ENCODE measurements around the gene SEMA4D. TPM values are rescaled to one million over a fixed set of nuclear protein-coding genes. Genes with fewer than 3 reads are reported as not detected.
A peak's percentile ranks its signal among the peaks of the same experiment; 100 is the strongest.

Gene SEMA4D
- total RNA-seq, 4 donors from 2014 or later: 37.3 to 50.1 (median 42.6) TPM

DNA sequence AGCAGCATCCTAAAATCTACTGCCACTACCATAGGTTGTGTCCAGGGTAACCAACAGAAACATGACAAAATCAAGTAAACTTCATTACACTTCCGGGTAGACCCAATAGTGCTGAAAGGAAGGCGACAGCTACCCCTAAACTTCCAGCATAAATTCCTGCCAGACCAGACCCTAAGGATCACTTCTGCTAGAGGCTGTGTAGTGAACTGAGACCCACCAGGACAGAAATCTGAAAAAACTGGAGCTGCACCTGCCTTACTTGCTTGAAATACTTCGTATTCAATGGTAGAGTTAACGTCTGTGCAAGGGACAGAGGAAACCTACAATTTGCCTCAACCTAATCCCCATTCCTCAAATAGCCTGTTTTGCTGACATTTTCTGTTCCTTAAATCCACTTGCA, 180.6 kb downstream of the SEMA4D start:
- TF ChIP-seq EP300 (IDR thresholded peaks at IDR 0.05) (no peak), POLR2AphosphoS5 (IDR thresholded peaks at IDR 0.05) (no peak), POLR2A (IDR thresholded peaks at IDR 0.05) (no peak)
- TF ChIP-seq, protein P1, sequence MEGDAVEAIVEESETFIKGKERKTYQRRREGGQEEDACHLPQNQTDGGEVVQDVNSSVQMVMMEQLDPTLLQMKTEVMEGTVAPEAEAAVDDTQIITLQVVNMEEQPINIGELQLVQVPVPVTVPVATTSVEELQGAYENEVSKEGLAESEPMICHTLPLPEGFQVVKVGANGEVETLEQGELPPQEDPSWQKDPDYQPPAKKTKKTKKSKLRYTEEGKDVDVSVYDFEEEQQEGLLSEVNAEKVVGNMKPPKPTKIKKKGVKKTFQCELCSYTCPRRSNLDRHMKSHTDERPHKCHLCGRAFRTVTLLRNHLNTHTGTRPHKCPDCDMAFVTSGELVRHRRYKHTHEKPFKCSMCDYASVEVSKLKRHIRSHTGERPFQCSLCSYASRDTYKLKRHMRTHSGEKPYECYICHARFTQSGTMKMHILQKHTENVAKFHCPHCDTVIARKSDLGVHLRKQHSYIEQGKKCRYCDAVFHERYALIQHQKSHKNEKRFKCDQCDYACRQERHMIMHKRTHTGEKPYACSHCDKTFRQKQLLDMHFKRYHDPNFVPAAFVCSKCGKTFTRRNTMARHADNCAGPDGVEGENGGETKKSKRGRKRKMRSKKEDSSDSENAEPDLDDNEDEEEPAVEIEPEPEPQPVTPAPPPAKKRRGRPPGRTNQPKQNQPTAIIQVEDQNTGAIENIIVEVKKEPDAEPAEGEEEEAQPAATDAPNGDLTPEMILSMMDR (IDR thresholded peaks at IDR 0.05): no peak

DNA sequence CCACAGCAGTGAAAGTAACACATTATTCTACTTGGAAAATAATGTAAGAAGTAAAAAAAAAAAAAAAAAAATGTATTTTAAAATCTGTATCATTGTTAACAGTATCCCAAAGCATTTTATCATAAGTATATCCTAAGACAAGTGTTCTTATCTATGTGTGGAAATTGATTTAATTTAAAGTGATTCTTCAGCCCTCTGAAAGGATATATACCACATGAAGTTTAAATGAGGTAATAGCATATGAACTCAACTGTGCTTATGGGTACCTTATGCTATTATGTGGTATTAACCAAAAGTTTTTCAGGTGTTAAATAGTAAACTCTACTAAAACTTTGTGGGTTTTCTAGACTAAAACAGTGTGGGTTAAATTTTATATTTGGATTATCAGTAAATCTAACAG, 182.4 kb downstream of the SEMA4D start:
- H3K4me1 ChIP-seq: peaks cover 51% of the 10 kb centered on the region
- H3K36me3 ChIP-seq: no peaks in the 10 kb centered on the region
- H3K9me3 ChIP-seq: no peaks in the 10 kb centered on the region
- H3K4me3 ChIP-seq: no peak overlapping the region
- no peaks in the 10 kb centered on the region for H3K27me3 ChIP-seq
- no peak overlapping the region for H3K27ac ChIP-seq
- DNase-seq (ENCODE audit: low spot score in 2 of 2): no peak
- no peak for TF ChIP-seq POLR2AphosphoS5 (IDR thresholded peaks at IDR 0.05)
- TF ChIP-seq EP300 (IDR thresholded peaks at IDR 0.05): no peak
- TF ChIP-seq, protein P1 (IDR thresholded peaks at IDR 0.05): no peak
- TF ChIP-seq POLR2A (IDR thresholded peaks at IDR 0.05): no peak

More for the DNA sequence above, 180.6 kb downstream of the SEMA4D start:
- Histone ChIP-seq H3K27ac (no peak overlapping the region), H3K4me1 (peaks cover 49% of the 10 kb centered on the region), H3K36me3 (no peaks in the 10 kb centered on the region), H3K4me3 (peak overlapping the region; percentile 80), H3K27me3 (no peaks in the 10 kb centered on the region), H3K9me3 (no peaks in the 10 kb centered on the region)
- WGBS: 91% methylated on average over 4 of the region's 4 CpGs
- DNase-seq (ENCODE audit: low spot score in 2 of 2): no peak

DNA sequence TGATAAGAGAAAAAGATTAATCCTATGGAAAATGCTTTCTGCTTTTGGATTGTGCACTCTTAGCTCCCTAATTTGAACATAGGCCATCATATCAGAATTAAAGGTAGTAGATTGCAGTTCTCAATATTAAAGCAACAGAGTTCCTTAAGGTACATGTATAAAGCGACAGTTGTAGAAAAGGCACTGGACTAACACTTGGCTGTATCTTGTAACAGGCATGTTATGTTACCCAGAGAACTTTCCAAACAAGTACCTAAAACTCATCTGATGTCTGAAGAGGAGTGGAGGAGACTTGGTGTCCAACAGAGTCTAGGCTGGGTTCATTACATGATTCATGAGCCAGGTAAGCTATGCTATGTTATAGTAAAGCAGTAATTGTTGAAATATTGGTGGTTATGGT, 183.0 kb downstream of the SEMA4D start:
- WGBS: 100% methylated on average over 1 of the region's 1 CpG
- H3K9me3 ChIP-seq: no peaks in the 10 kb centered on the region
- peaks cover 47% of the 10 kb centered on the region for H3K4me1 ChIP-seq
- no peak overlapping the region for H3K27ac ChIP-seq
- H3K27me3 ChIP-seq: no peaks in the 10 kb centered on the region
- no peaks in the 10 kb centered on the region for H3K36me3 ChIP-seq
- no peak for DNase-seq (ENCODE audit: low spot score in 2 of 2)
- no peak overlapping the region for H3K4me3 ChIP-seq
- TF ChIP-seq, protein P1 (IDR thresholded peaks at IDR 0.05): no peak
- no peak for TF ChIP-seq POLR2AphosphoS5 (IDR thresholded peaks at IDR 0.05)
- TF ChIP-seq POLR2A (IDR thresholded peaks at IDR 0.05): no peak
- no peak for TF ChIP-seq EP300 (IDR thresholded peaks at IDR 0.05)

DNA sequence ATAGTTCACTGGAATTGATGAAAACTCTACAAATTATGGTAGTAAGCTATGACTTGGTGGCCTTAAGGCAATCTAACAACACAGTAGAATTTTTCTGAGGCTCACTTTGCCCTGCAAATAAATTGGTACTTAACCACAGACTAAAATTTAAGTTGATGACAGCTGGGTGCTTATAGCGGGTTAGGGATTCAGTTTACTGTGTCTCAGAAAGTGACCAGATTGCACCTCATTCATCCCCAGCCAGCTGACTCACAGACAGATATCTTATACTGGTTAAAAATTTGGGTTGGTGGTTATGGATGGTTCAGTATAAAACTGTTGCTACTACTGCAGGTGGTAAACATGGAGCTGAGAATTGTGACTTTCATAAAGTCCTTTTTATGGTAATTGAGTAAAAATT, 184.1 kb downstream of the SEMA4D start:
- Histone ChIP-seq H3K4me3 (no peak overlapping the region), H3K27me3 (no peaks in the 10 kb centered on the region), H3K9me3 (no peaks in the 10 kb centered on the region), H3K36me3 (no peaks in the 10 kb centered on the region), H3K4me1 (peaks cover 43% of the 10 kb centered on the region), H3K27ac (no peak overlapping the region)
- TF ChIP-seq POLR2A (IDR thresholded peaks at IDR 0.05) (no peak), POLR2AphosphoS5 (IDR thresholded peaks at IDR 0.05) (no peak), EP300 (IDR thresholded peaks at IDR 0.05) (no peak)
- TF ChIP-seq, protein P1 (IDR thresholded peaks at IDR 0.05): no peak
- 77% methylated on average over 1 of the region's 1 CpG for WGBS
- no peak for DNase-seq (ENCODE audit: low spot score in 2 of 2)

DNA sequence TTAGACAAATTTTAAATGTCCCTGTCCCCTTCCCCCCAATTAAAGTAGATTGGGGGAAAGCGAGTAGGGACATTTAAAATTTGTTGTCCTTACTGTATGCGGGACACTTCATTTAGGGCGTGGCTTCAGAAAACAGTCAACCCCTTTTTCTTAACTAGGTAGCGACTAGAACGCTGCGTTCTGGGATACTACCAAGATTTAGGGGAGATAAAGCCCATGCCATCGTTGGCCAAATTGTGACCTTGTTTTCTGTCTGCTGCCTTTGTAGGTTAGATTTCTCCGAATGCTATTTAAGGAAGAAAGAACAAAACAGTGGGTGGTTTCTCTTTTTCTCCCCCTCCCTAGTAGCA, 185.7 kb downstream of the SEMA4D start:
- TF ChIP-seq POLR2A (IDR thresholded peaks at IDR 0.05): no peak
- TF ChIP-seq POLR2AphosphoS5 (IDR thresholded peaks at IDR 0.05): no peak
- no peak for TF ChIP-seq EP300 (IDR thresholded peaks at IDR 0.05)
- TF ChIP-seq, protein P1 (IDR thresholded peaks at IDR 0.05): no peak
- no peaks in the 10 kb centered on the region for H3K9me3 ChIP-seq
- no peaks in the 10 kb centered on the region for H3K27me3 ChIP-seq
- no peak overlapping the region for H3K27ac ChIP-seq
- no peak for DNase-seq (ENCODE audit: low spot score in 2 of 2)
- H3K36me3 ChIP-seq: no peaks in the 10 kb centered on the region
- H3K4me1 ChIP-seq: peaks cover 34% of the 10 kb centered on the region
- peak overlapping the region; percentile 83 for H3K4me3 ChIP-seq
- WGBS: under 1% methylated on average over 8 of the region's 8 CpGs
